Subcutaneous abdominal adipose tissue (tissue), 5 donors: ENCODE measurements around the gene ZPBP2.

Experiments used
- H3K27ac ChIP-seq: one replicate; pipeline ENCODE4 v1.7.0; 2013; ENCODE audit warnings: low read depth, mild to moderate bottlenecking, inconsistent platforms, low read length, moderate library complexity
- H3K27me3 ChIP-seq, 5 donors: one replicate each; pipeline ENCODE4 v1.7.0; 2013; ENCODE audit warnings: low read length in 5 of 5, inconsistent platforms in 1 of 5; ENCODE audit not compliant: control insufficient read depth in 5 of 5, insufficient read depth in 4 of 5
- H3K36me3 ChIP-seq, 5 donors: one replicate each; pipeline ENCODE4 v1.7.0; 2013; ENCODE audit warnings: low read length in 5 of 5; ENCODE audit not compliant: control insufficient read depth in 5 of 5, insufficient read depth in 5 of 5
- H3K4me1 ChIP-seq, 5 donors: one replicate each; pipeline ENCODE4 v1.7.0; 2013; ENCODE audit warnings: low read length in 5 of 5, mild to moderate bottlenecking in 3 of 5, moderate library complexity in 1 of 5; ENCODE audit not compliant: control insufficient read depth in 5 of 5, insufficient read depth in 5 of 5
- H3K4me3 ChIP-seq, 5 donors: one replicate each; pipeline ENCODE4 v1.7.0; 2013; ENCODE audit warnings: low read length in 5 of 5, low read depth in 1 of 5
- H3K9ac ChIP-seq, 5 donors: one replicate each; pipeline ENCODE4 v1.7.0; 2013; ENCODE audit warnings: low read length in 5 of 5, mild to moderate bottlenecking in 4 of 5, moderate library complexity in 3 of 5
- H3K9me3 ChIP-seq, 5 donors: one replicate each; pipeline ENCODE4 v1.7.0; 2013; ENCODE audit warnings: low read length in 5 of 5; ENCODE audit not compliant: control insufficient read depth in 5 of 5
- donor health status: healthy.
- donor health status: healthy.
- donor health status: healthy.
- donor health status: healthy.
- donor health status: healthy.

Gene ZPBP2

GRCh38 chr17:39903158-39903884 lies 35.3 kb downstream of the ZPBP2 start:
- peaks cover 0 to 31% (median 22%) of the 10 kb centered on the region in 5 donors for H3K36me3 ChIP-seq
- no peak overlapping the region for H3K27ac ChIP-seq
- no peak overlapping the region for H3K9ac ChIP-seq
- H3K9me3 ChIP-seq, result no peaks in the 10 kb centered on the region
- H3K4me3 ChIP-seq, result no peak overlapping the region
- peaks cover 0 to 12% (median 5%) of the 10 kb centered on the region in 5 donors for H3K4me1 ChIP-seq
- no peaks in the 10 kb centered on the region for H3K27me3 ChIP-seq

DNA sequence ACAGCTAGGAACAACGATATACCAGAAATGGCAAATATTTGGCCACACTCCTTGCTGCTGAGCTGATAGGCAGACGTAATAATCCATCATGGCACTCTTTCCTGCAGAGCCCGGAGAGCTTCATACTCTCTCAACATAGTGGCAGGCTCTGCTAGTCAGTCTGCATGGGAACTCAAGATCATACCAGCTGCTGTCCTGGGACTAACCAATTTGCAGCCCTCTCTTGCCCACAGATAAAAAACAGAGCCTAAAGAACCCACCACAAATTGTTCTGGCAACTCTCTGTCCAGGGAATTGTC lies 36.9 kb downstream of the ZPBP2 start:
- H3K4me1 ChIP-seq, result peaks cover 0 to 12% (median 5%) of the 10 kb centered on the region in 5 donors
- H3K27ac ChIP-seq, result no peak overlapping the region
- H3K9me3 ChIP-seq, result no peaks in the 10 kb centered on the region
- H3K27me3 ChIP-seq, result no peaks in the 10 kb centered on the region
- no peak overlapping the region for H3K4me3 ChIP-seq
- H3K9ac ChIP-seq, result no peak overlapping the region
- peaks cover 3 to 43% (median 37%) of the 10 kb centered on the region in 5 donors for H3K36me3 ChIP-seq

DNA sequence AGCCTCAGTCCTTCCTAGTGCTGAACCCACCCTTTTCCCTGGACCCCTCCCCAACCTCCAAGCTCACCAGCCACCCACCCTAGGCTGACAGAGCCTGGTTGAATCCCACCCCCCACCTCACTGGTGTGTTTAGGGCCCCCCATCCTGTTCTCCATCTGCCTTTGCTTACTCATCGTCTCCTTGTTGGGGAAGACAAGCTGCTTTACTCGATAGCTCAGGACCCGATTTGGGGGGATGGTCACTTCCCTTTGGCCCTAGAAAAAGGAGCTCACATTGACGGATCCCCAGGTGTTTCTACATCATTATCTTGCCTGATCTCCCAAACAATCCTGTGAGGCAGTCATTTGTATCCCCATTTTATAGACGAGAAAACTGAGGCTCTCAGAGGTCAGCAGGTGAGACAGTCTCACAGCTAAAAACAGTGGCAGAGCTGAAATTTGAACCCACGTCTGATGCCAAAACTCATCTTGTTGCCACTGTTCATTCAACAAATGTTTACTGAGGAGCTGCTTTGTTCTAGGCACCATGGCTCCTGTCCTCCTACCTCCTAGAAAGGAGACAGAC lies 40.9 kb downstream of the ZPBP2 start:
- Histone ChIP-seq H3K9me3 (no peaks in the 10 kb centered on the region), H3K36me3 (peaks cover 5 to 58% (median 54%) of the 10 kb centered on the region in 5 donors), H3K4me1 (peaks cover 0 to 1% (median 0%) of the 10 kb centered on the region in 5 donors), H3K9ac (no peak overlapping the region), H3K4me3 (no peak overlapping the region), H3K27ac (no peak overlapping the region), H3K27me3 (no peaks in the 10 kb centered on the region)

DNA sequence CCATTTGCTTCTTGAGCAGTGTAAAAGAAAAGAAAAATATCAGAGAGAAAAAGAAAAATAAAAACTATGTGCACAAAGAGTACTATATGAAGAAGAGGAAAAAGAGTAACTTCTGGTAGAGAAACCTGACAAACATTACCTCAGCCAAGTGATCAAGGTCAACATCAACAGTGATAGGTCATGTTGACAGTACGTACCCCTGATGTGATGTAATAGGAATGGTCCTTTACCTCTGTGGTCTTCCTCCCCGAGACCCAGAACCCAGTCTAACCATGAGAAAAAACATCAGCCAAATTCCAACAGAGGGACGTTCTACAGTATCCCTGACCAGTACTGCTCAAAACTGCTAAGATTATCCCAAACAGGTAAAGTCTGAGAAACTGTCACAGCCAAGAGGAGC lies 46.0 kb downstream of the ZPBP2 start:
- H3K36me3 ChIP-seq, result peaks cover 7 to 36% (median 28%) of the 10 kb centered on the region in 5 donors
- H3K27ac ChIP-seq, result no peak overlapping the region
- no peak overlapping the region for H3K4me3 ChIP-seq
- H3K9me3 ChIP-seq, result no peaks in the 10 kb centered on the region
- H3K27me3 ChIP-seq, result no peaks in the 10 kb centered on the region
- no peak overlapping the region for H3K9ac ChIP-seq
- H3K4me1 ChIP-seq, result peaks cover 0 to 25% (median 10%) of the 10 kb centered on the region in 5 donors

DNA sequence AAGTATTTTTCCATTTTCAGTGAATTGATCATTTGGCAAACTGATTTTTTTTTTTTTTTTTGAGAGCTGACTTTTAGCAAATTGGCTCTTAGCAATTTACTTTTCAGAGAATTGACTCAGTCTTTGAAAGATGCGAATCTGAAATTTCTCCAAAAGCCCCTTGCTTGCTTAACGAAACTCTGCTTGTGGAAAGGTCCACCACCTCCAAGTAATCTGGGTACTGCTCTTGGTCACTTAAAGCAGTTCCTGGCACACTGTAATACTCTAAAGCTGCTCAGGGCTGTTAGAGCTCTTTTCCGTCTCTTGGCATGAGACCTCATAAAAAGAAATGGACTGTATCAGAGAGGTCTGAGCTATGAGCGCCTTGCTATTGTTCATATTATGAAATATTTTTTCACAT lies 47.6 kb downstream of the ZPBP2 start:
- Histone ChIP-seq H3K36me3 (peaks cover 5 to 33% (median 22%) of the 10 kb centered on the region in 5 donors), H3K4me1 (peaks cover 2 to 33% (median 16%) of the 10 kb centered on the region in 5 donors), H3K27ac (peak overlapping the region; percentile 55), H3K4me3 (no peak overlapping the region), H3K9ac (peak overlapping the region in 1 of 5 donors; percentile 51), H3K27me3 (no peaks in the 10 kb centered on the region), H3K9me3 (no peaks in the 10 kb centered on the region)

GRCh38 chr17:39916918-39917317 lies 48.9 kb downstream of the ZPBP2 start:
- H3K4me3 ChIP-seq, result no peak overlapping the region
- no peak overlapping the region for H3K9ac ChIP-seq
- peak overlapping the region; percentile 55 for H3K27ac ChIP-seq

GRCh38 chr17:39919087-39919683 lies 51.2 kb downstream of the ZPBP2 start:
- Histone ChIP-seq H3K27ac (no peak overlapping the region), H3K4me3 (no peak overlapping the region), H3K9me3 (no peaks in the 10 kb centered on the region), H3K9ac (no peak overlapping the region), H3K36me3 (peaks cover 0 to 51% (median 43%) of the 10 kb centered on the region in 5 donors), H3K27me3 (no peaks in the 10 kb centered on the region), H3K4me1 (peaks cover 14 to 69% (median 50%) of the 10 kb centered on the region in 5 donors)

More at GRCh38 chr17:39916918-39917317, 48.9 kb downstream of the ZPBP2 start:
- Histone ChIP-seq H3K36me3 (peaks cover 5 to 37% (median 26%) of the 10 kb centered on the region in 5 donors), H3K27me3 (no peaks in the 10 kb centered on the region), H3K9me3 (no peaks in the 10 kb centered on the region), H3K4me1 (peaks cover 9 to 46% (median 30%) of the 10 kb centered on the region in 5 donors)

GRCh38 chr17:39920218-39921210 lies 52.5 kb downstream of the ZPBP2 start:
- peaks cover 19 to 77% (median 58%) of the 10 kb centered on the region in 5 donors for H3K4me1 ChIP-seq
- peaks cover 0 to 50% (median 43%) of the 10 kb centered on the region in 5 donors for H3K36me3 ChIP-seq
- H3K9ac ChIP-seq, result peak overlapping the region in 4 of 5 donors; percentile 0 to 62 (median 31)
- peak overlapping the region; percentile 97 for H3K27ac ChIP-seq
- H3K9me3 ChIP-seq, result no peaks in the 10 kb centered on the region
- no peak overlapping the region for H3K4me3 ChIP-seq
- H3K27me3 ChIP-seq, result no peaks in the 10 kb centered on the region

DNA sequence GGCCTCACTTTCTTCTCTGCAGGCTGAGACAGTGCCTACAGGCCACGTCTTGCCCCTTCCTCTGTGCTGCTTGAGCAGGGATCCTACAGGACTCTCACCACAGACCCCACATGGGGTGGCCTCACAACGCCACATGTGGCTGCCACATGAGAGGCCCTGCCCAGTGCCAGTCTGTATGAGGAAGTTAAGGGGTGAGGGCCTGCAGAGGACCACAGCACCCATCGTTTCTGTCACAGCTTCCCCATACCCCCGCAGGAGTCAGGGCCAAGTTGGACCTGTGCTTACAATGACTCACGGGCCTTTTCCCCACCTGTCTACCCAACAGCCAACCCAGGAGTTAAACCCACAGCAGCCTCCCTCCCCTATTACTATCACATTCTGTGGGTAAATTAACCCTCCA lies 53.3 kb downstream of the ZPBP2 start:
- Histone ChIP-seq H3K36me3 (peaks cover 0 to 50% (median 43%) of the 10 kb centered on the region in 5 donors), H3K27ac (peak overlapping the region; percentile 97), H3K4me3 (no peak overlapping the region), H3K9ac (peak overlapping the region in 4 of 5 donors; percentile 0 to 62 (median 30)), H3K9me3 (no peaks in the 10 kb centered on the region), H3K4me1 (peaks cover 19 to 77% (median 61%) of the 10 kb centered on the region in 5 donors), H3K27me3 (no peaks in the 10 kb centered on the region)
